A549 (cell line): ENCODE results near the gene CCT8. TPM values are rescaled to one million over a fixed set of nuclear protein-coding genes. Genes with fewer than 3 reads are reported as not detected.

ENCODE experiments used
- ATAC-seq, 2 experiments: fragments of 200-7000 bp in 1 of 2; fragments of >200 bp in 1 of 2; cut with Nextera tagmentation in 1 of 2; cut with Tn5 transposase in 1 of 2; 3 replicates each; pipeline versions ENCODE4 v1.8.0 to v1.9.1; 2018 to 2020; ENCODE audit warnings: mild to moderate bottlenecking in 1 of 2, moderate library complexity in 1 of 2
- CTCF ChIA-PET: fragments of 300-600 bp; sonication (Branson Sonifier 250); formaldehyde crosslinking; extraction: SDS; loops from one replicate; lab custom pipeline; 2021; ENCODE audit warnings: antibody characterized with exemption, inconsistent platforms; lab: Yijun Ruan, JAX
- POLR2A ChIA-PET: fragments of 350-600 bp; formaldehyde crosslinking; extraction: SDS; loops from one replicate; lab custom pipeline; 2021; ENCODE audit warnings: antibody characterized with exemption, inconsistent platforms; lab: Yijun Ruan, JAX
- DNase-seq, 2 experiments: peaks; one replicate each; pipeline versions ENCODE4 v3.0.0 to v3.0.0-alpha.2; 2011 to 2016; ENCODE audit warnings: low read depth in 1 of 2, low spot score in 1 of 2
- FAIRE-seq: peaks from 2 replicates; lab custom pipeline; 2011; peaks lifted over from hg19 to GRCh38; lab: Jason Lieb, UNC
- H3K27ac ChIP-seq, 2 experiments: fragments of >200 bp; sonication (Bioruptor Twin); formaldehyde crosslinking; 3 replicates each; pipeline ENCODE4 v1.5.1; 2016 to 2017
- H3K4me1 ChIP-seq: fragments of >200 bp; sonication (Bioruptor Twin); formaldehyde crosslinking; 3 replicates; pipeline ENCODE4 v1.6.1; 2016
- H3K4me2 ChIP-seq: fragments of >200 bp; sonication (Bioruptor Twin); formaldehyde crosslinking; 3 replicates; pipeline ENCODE4 v1.6.1; 2016
- H3K4me3 ChIP-seq: fragments of >200 bp; sonication (Bioruptor Twin); formaldehyde crosslinking; 3 replicates; pipeline ENCODE4 v1.5.1; 2016
- H3K9me3 ChIP-seq: fragments of >200 bp; sonication (Bioruptor Twin); formaldehyde crosslinking; 3 replicates; pipeline ENCODE4 v1.6.1; 2016
- CHD2 ChIP-seq: fragments of 150-350 bp; IDR thresholded peaks from 2 replicates; pipeline ENCODE4 v1.6.1; 2014; ENCODE audit warnings: low read length; ENCODE audit not compliant: partially characterized antibody
- CHD4 ChIP-seq: fragments of 200-600 bp; sonication (generic); IDR thresholded peaks from 2 replicates; pipeline ENCODE4 v1.6.1; 2016; ENCODE audit warnings: antibody characterized with exemption, mild to moderate bottlenecking, borderline replicate concordance
- GATA3 ChIP-seq: IDR thresholded peaks from 2 replicates; pipeline ENCODE4 v1.6.1; 2012; ENCODE audit warnings: borderline replicate concordance
- JUN ChIP-seq, 2 experiments: fragments of >200 bp; sonication (Bioruptor Twin); formaldehyde crosslinking; IDR thresholded peaks; 2 replicates in 1 of 2; 3 replicates in 1 of 2; pipeline ENCODE4 v1.6.1; 2016 to 2017
- KDM5A ChIP-seq: fragments of 200-600 bp; sonication (generic); IDR thresholded peaks from 2 replicates; pipeline ENCODE4 v1.6.1; 2016; ENCODE audit warnings: antibody characterized with exemption, mild to moderate bottlenecking
- MAZ ChIP-seq: fragments of 150-350 bp; IDR thresholded peaks from 2 replicates; pipeline ENCODE4 v1.6.1; 2014; ENCODE audit warnings: antibody characterized with exemption, low read depth, low read length, borderline replicate concordance
- MYC ChIP-seq: IDR thresholded peaks from 2 replicates; pipeline ENCODE4 v1.6.1; 2012; ENCODE audit warnings: mild to moderate bottlenecking, inconsistent platforms, low read length, improper control_type of control experiment, borderline replicate concordance
- NFE2L2 ChIP-seq: fragments of 150-350 bp; conservative IDR thresholded peaks from 2 replicates; pipeline ENCODE4 v1.6.1; 2014; ENCODE audit warnings: low read length
- NPAS2 ChIP-seq: fragments of 250-450 bp; sonication (Bioruptor Pico); IDR thresholded peaks from 2 replicates; pipeline ENCODE4 v1.8.0; 2022; ENCODE audit warnings: mild to moderate bottlenecking, moderate library complexity, borderline replicate concordance
- PHF8 ChIP-seq: fragments of 200-600 bp; sonication (generic); IDR thresholded peaks from 2 replicates; pipeline ENCODE4 v1.6.1; 2016; ENCODE audit warnings: low read depth, mild to moderate bottlenecking, antibody characterized with exemption, moderate library complexity, borderline replicate concordance
- POLR2A ChIP-seq: IDR thresholded peaks from 2 replicates; pipeline ENCODE4 v1.6.1; 2012; ENCODE audit warnings: mild to moderate bottlenecking, low read length
- RAD21 ChIP-seq, 2 experiments: fragments of >200 bp in 1 of 2; sonication (Bioruptor Twin) in 1 of 2; formaldehyde crosslinking in 1 of 2; IDR thresholded peaks in 1 of 2; conservative IDR thresholded peaks in 1 of 2; 2 replicates in 1 of 2; 3 replicates in 1 of 2; pipeline ENCODE4 v1.6.1; 2012 to 2018; ENCODE audit warnings: inconsistent platforms in 1 of 2
- RARB ChIP-seq: fragments of 250-450 bp; sonication (Bioruptor Pico); IDR thresholded peaks from 2 replicates; pipeline ENCODE4 v1.8.0; 2021; ENCODE audit warnings: mild to moderate bottlenecking, moderate library complexity
- TFCP2L1 ChIP-seq: fragments of 250-450 bp; sonication (Bioruptor Pico); IDR thresholded peaks from 2 replicates; pipeline ENCODE4 v1.5.0; 2021; ENCODE audit warnings: mild to moderate bottlenecking
- TP53 ChIP-seq: fragments of 250-450 bp; sonication (Bioruptor Pico); IDR thresholded peaks from 2 replicates; pipeline ENCODE4 v1.5.0; 2021; ENCODE audit warnings: mild to moderate bottlenecking, moderate library complexity
- ZC3H11A ChIP-seq: fragments of 450-650 bp; IDR thresholded peaks from 2 replicates; pipeline ENCODE4 v1.6.1; 2014; ENCODE audit warnings: antibody characterized with exemption, mild to moderate bottlenecking
- WGBS: methylation state at CpG from one replicate; pipeline ENCODE4 v1.1.6; 2017; ENCODE audit errors: missing lambda C conversion rate; 5-methylcytosine and 5-hydroxymethylcytosine counted together
- polyA minus RNA-seq: library from RNA; depleted of rRNA, polyadenylated mRNA; stranded (reverse); fragments of >200 nt; gene quantifications from 2 replicates; pipeline ENCODE4 v1.2.3, GENCODE V29; 2011; rRNA and poly(A)+ RNA removed
- polyA plus RNA-seq, 4 experiments: library from polyadenylated mRNA; depleted of rRNA in 3 of 4; stranded (reverse); fragments of >200 nt; fragmentation: RNase III in 1 of 4; extraction: RNeasy Plus Mini Kit Qiagen cat#74134 plus additional on column Dnase treatment in 1 of 4; gene quantifications; 2 replicates in 3 of 4; 3 replicates in 1 of 4; pipeline ENCODE4 v1.2.3, GENCODE V29; 2011 to 2017
- TF ChIP-seq, protein P1 (sequence below): fragments of 200-600 bp; sonication (generic); IDR thresholded peaks from 2 replicates; pipeline ENCODE4 v1.6.1; 2016; ENCODE audit warnings: antibody characterized with exemption, mild to moderate bottlenecking, moderate library complexity
- TF ChIP-seq, protein P2 (sequence below): fragments of >200 bp; sonication (Bioruptor Twin); formaldehyde crosslinking; IDR thresholded peaks from 3 replicates; pipeline ENCODE4 v1.6.1; 2016
- TF ChIP-seq, protein P3 (sequence below): fragments of >200 bp; sonication (Bioruptor Twin); formaldehyde crosslinking; IDR thresholded peaks from 2 replicates; pipeline ENCODE4 v1.6.1; 2016
- TF ChIP-seq, protein P4 (sequence below): IDR thresholded peaks from 2 replicates; pipeline ENCODE4 v1.6.1; 2012
- TF ChIP-seq, protein P5 (sequence below): IDR thresholded peaks from 2 replicates; pipeline ENCODE4 v1.6.1; 2012; ENCODE audit warnings: low read depth, borderline replicate concordance
- TF ChIP-seq, protein P6 (sequence below): IDR thresholded peaks from 2 replicates; pipeline ENCODE4 v1.6.1; 2012

The CCT8 gene, protein sequence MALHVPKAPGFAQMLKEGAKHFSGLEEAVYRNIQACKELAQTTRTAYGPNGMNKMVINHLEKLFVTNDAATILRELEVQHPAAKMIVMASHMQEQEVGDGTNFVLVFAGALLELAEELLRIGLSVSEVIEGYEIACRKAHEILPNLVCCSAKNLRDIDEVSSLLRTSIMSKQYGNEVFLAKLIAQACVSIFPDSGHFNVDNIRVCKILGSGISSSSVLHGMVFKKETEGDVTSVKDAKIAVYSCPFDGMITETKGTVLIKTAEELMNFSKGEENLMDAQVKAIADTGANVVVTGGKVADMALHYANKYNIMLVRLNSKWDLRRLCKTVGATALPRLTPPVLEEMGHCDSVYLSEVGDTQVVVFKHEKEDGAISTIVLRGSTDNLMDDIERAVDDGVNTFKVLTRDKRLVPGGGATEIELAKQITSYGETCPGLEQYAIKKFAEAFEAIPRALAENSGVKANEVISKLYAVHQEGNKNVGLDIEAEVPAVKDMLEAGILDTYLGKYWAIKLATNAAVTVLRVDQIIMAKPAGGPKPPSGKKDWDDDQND
- polyA plus RNA-seq (2011; rRNA removed) (235 and 296 TPM in 2 replicates), polyA plus RNA-seq (2017; fragmentation: RNase III; extraction: RNeasy Plus Mini Kit Qiagen cat#74134 plus additional on column Dnase treatment) (214 to 242 TPM (median 216 TPM) in 3 replicates), polyA minus RNA-seq (72.4 and 72.6 TPM in 2 replicates)
- 89.8 and 106 TPM in 2 replicates for polyA plus RNA-seq (2012; cell fraction: cytosol; rRNA removed)
- 50.2 and 72.0 TPM in 2 replicates for polyA plus RNA-seq (2012; cell fraction: nucleus; rRNA removed)

DNA sequence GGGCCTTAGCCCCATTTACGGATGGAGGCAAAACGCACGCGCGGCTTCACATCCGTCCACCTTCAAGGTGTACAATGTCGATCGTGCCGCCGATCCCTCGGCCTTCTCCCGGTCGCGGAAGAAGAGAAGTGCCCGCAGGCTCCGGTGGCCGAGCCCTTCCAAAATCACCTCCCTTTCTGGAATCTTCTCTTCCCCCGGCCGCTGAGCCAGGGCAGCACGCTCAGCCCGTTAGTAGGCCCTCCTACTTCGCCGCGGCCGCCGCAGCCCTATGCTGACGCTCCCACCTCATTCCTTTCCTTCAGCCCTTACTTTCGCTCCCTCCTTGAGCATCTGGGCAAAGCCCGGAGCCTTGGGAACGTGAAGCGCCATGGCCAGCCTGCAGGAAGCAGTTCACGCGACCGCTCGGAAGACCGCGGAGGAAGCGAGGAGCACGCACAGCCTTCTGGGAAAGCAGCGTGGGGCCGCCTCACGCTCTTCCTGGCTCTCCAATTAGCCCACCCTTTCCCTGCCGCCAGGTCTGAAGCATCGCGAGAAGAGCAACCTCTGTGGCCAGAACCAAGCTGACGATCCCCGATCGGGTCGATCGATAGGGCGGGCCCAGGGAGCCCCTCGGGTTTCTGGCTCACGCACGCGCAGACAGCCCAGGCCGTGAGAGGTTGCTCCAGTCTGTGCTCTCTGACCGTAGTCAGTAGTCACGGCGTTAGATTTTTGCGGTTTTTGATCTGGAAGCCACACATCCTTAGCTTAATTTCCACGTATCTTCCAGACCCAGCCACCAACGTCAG is at the start of gene CCT8:
CCT8 (minus strand) TSS at position 427 of the 785 bp plus-strand sequence; CDS start at position 369, 58 bp downstream.
- Histone ChIP-seq H3K27ac (peak within 1 kb of the TSS; percentile 89 to 95), H3K4me2 (peak within 1 kb of the TSS; percentile 92), H3K4me1 (peaks cover 14% of the 10 kb centered on the region)
- CTCF ChIA-PET, result no interaction called here
- peak; percentile 58 to 98 for DNase-seq
- TF ChIP-seq NFE2L2, result no peak
- TF ChIP-seq, protein P1, sequence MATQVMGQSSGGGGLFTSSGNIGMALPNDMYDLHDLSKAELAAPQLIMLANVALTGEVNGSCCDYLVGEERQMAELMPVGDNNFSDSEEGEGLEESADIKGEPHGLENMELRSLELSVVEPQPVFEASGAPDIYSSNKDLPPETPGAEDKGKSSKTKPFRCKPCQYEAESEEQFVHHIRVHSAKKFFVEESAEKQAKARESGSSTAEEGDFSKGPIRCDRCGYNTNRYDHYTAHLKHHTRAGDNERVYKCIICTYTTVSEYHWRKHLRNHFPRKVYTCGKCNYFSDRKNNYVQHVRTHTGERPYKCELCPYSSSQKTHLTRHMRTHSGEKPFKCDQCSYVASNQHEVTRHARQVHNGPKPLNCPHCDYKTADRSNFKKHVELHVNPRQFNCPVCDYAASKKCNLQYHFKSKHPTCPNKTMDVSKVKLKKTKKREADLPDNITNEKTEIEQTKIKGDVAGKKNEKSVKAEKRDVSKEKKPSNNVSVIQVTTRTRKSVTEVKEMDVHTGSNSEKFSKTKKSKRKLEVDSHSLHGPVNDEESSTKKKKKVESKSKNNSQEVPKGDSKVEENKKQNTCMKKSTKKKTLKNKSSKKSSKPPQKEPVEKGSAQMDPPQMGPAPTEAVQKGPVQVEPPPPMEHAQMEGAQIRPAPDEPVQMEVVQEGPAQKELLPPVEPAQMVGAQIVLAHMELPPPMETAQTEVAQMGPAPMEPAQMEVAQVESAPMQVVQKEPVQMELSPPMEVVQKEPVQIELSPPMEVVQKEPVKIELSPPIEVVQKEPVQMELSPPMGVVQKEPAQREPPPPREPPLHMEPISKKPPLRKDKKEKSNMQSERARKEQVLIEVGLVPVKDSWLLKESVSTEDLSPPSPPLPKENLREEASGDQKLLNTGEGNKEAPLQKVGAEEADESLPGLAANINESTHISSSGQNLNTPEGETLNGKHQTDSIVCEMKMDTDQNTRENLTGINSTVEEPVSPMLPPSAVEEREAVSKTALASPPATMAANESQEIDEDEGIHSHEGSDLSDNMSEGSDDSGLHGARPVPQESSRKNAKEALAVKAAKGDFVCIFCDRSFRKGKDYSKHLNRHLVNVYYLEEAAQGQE, result peak; percentile 89
- TF ChIP-seq MAZ, result 0 out of 2 replicates have a peak, but pooled peaks have one; percentile 3
- TF ChIP-seq KDM5A, result peak; percentile 50
- TF ChIP-seq TFCP2L1 (CRISPR knock-in tag), result no peak
- no peak for TF ChIP-seq RAD21 (conservative IDR thresholded peaks at IDR 0.05 in 1 of 2, IDR thresholded peaks at IDR 0.05 in 1 of 2)
- no peak for TF ChIP-seq ZC3H11A
- TF ChIP-seq POLR2A, result peak; percentile 79
- TF ChIP-seq GATA3, result peak; percentile 70
- peak; percentile 79 for TF ChIP-seq MYC
- TF ChIP-seq, protein P2, sequence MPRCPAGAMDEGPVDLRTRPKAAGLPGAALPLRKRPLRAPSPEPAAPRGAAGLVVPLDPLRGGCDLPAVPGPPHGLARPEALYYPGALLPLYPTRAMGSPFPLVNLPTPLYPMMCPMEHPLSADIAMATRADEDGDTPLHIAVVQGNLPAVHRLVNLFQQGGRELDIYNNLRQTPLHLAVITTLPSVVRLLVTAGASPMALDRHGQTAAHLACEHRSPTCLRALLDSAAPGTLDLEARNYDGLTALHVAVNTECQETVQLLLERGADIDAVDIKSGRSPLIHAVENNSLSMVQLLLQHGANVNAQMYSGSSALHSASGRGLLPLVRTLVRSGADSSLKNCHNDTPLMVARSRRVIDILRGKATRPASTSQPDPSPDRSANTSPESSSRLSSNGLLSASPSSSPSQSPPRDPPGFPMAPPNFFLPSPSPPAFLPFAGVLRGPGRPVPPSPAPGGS, result peak; percentile 62; the same call in 1 of the 3 replicates
- TF ChIP-seq PHF8, result peak; percentile 43; the same call in 1 of the 2 replicates
- TF ChIP-seq TP53 (CRISPR knock-in tag), result no peak
- peak; percentile 94 for TF ChIP-seq CHD2
- TF ChIP-seq, protein P3, sequence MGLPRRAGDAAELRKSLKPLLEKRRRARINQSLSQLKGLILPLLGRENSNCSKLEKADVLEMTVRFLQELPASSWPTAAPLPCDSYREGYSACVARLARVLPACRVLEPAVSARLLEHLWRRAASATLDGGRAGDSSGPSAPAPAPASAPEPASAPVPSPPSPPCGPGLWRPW, result no peak
- TF ChIP-seq, protein P4, sequence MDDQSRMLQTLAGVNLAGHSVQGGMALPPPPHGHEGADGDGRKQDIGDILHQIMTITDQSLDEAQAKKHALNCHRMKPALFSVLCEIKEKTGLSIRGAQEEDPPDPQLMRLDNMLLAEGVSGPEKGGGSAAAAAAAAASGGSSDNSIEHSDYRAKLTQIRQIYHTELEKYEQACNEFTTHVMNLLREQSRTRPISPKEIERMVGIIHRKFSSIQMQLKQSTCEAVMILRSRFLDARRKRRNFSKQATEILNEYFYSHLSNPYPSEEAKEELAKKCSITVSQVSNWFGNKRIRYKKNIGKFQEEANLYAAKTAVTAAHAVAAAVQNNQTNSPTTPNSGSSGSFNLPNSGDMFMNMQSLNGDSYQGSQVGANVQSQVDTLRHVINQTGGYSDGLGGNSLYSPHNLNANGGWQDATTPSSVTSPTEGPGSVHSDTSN, result no peak
- TF ChIP-seq JUN (IDR thresholded peaks at IDR 0.05), result peak; percentile 59 to 74; a peak in 4 of 5 replicates
- TF ChIP-seq, protein P5, sequence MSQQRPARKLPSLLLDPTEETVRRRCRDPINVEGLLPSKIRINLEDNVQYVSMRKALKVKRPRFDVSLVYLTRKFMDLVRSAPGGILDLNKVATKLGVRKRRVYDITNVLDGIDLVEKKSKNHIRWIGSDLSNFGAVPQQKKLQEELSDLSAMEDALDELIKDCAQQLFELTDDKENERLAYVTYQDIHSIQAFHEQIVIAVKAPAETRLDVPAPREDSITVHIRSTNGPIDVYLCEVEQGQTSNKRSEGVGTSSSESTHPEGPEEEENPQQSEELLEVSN, result peak; percentile 62; the same call in 1 of the 2 replicates
- no peak for TF ChIP-seq NPAS2 (CRISPR knock-in tag)
- TF ChIP-seq, protein P6, sequence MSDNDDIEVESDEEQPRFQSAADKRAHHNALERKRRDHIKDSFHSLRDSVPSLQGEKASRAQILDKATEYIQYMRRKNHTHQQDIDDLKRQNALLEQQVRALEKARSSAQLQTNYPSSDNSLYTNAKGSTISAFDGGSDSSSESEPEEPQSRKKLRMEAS, result peak; percentile 82; the same call in 1 of the 2 replicates
- TF ChIP-seq CHD4, result no peak
- no peak for TF ChIP-seq RARB
- TF ChIP-seq, all 56 proteins: peak for 12
- POLR2A ChIA-PET, result interaction anchor here (0.5 to 2.3 kb wide), 9 partner anchors 12 to 266 kb away, joined by 3 to 18 read pairs (median 4); partner anchors contain the start of genes LTN1, RWDD2B and USP16
- ATAC-seq (peak; percentile 92 to 94), FAIRE-seq (no peak)
- Histone ChIP-seq H3K4me3 (peak within 1 kb of the TSS; percentile 74), H3K9me3 (no peaks in the 10 kb centered on the region)
- under 1% methylated on average over 41 of the region's 62 CpGs for WGBS
